H1 (cell line): Measurements from ENCODE around the gene FOXJ2. TPM values are rescaled to one million over a fixed set of nuclear protein-coding genes. Genes with fewer than 3 reads are reported as not detected.
A peak's percentile ranks its signal among the peaks of the same experiment; 100 is the strongest.

ENCODE experiments used
- CTCF ChIA-PET: fragments of 300-600 bp; sonication (Branson Sonifier 250); formaldehyde crosslinking; loops from one replicate; lab custom pipeline; 2021; ENCODE audit not compliant: partially characterized antibody; lab: Charles Lee
- POLR2A ChIA-PET: fragments of 300-600 bp; sonication (Branson Sonifier 250); formaldehyde crosslinking; loops from one replicate; lab custom pipeline; 2021; ENCODE audit warnings: inconsistent platforms; ENCODE audit not compliant: partially characterized antibody; lab: Charles Lee
- DNase-seq, 2 experiments: peaks; one replicate each; pipeline versions ENCODE4 v3.0.0 to v3.0.0-alpha.2; 2010 to 2022; ENCODE audit warnings: low spot score in 2 of 2, low read depth in 1 of 2, mixed read lengths in 1 of 2
- FAIRE-seq: peaks from 2 replicates; lab custom pipeline; 2011; peaks lifted over from hg19 to GRCh38; lab: Jason Lieb, UNC
- H2AFZ ChIP-seq: 2 replicates; pipeline ENCODE4 v1.8.1; 2012; ENCODE audit warnings: low read length, inconsistent platforms
- H2AK5ac ChIP-seq: 2 replicates; pipeline ENCODE4 v1.6.1; 2013; ENCODE audit warnings: low read depth, low read length
- H2BK120ac ChIP-seq: replicated peaks from 2 replicates; pipeline ENCODE3; 2013; ENCODE audit warnings: low read depth, low read length, inconsistent platforms
- H2BK12ac ChIP-seq: 2 replicates; pipeline ENCODE4 v1.6.1; 2013; ENCODE audit warnings: low read depth, low read length
- H2BK15ac ChIP-seq: 2 replicates; pipeline ENCODE4 v1.6.1; 2013; ENCODE audit warnings: low read length
- H2BK20ac ChIP-seq: 2 replicates; pipeline ENCODE4 v1.6.1; 2013; ENCODE audit warnings: low read length
- H2BK5ac ChIP-seq: 2 replicates; pipeline ENCODE4 v1.6.1; 2013; ENCODE audit warnings: low read depth, low read length
- H3K14ac ChIP-seq: 2 replicates; pipeline ENCODE4 v1.6.1; 2013; ENCODE audit warnings: inconsistent platforms; ENCODE audit not compliant: insufficient read length
- H3K18ac ChIP-seq: 2 replicates; pipeline ENCODE4 v1.6.1; 2013; ENCODE audit warnings: low read length; ENCODE audit errors: extremely low read depth
- H3K23ac ChIP-seq: 2 replicates; pipeline ENCODE4 v1.6.1; 2013; ENCODE audit warnings: inconsistent platforms; ENCODE audit not compliant: insufficient read length
- H3K23me2 ChIP-seq: 2 replicates; pipeline ENCODE4 v1.6.1; 2013; ENCODE audit warnings: low read depth, low read length
- H3K27ac ChIP-seq: 2 replicates; pipeline ENCODE4 v1.6.1; 2011; ENCODE audit warnings: low read depth, low read length, inconsistent platforms
- H3K27me3 ChIP-seq, 4 experiments: replicated peaks in 1 of 4; 1 replicate in 1 of 4; 2 replicates in 3 of 4; pipeline versions ENCODE4 v1.6.1 to v1.8.1; 2011 to 2013; ENCODE audit warnings: low read length in 3 of 4, mild to moderate bottlenecking in 3 of 4, inconsistent platforms in 2 of 4, mixed read lengths in 2 of 4, moderate library complexity in 1 of 4; ENCODE audit not compliant: control insufficient read depth in 3 of 4, insufficient read depth in 3 of 4; ENCODE audit errors: extremely low read depth in 1 of 4
- H3K36me3 ChIP-seq, 4 experiments: 2 replicates each; pipeline versions ENCODE4 v1.6.1 to v1.8.1; 2011 to 2013; ENCODE audit warnings: mild to moderate bottlenecking in 4 of 4, low read length in 3 of 4, moderate library complexity in 2 of 4, control low read depth in 1 of 4, inconsistent platforms in 1 of 4; ENCODE audit not compliant: insufficient read depth in 4 of 4, control insufficient read depth in 2 of 4
- H3K4ac ChIP-seq: replicated peaks from 2 replicates; pipeline ENCODE3; 2013; ENCODE audit warnings: low read length, low read depth, mixed read lengths, inconsistent platforms; ENCODE audit not compliant: insufficient read length
- H3K4me1 ChIP-seq, 4 experiments: replicated peaks in 1 of 4; 1 replicate in 1 of 4; 2 replicates in 3 of 4; pipeline versions ENCODE4 v1.6.1 to v1.8.1; 2011 to 2013; ENCODE audit warnings: low read length in 3 of 4, inconsistent platforms in 2 of 4, mixed read lengths in 1 of 4; ENCODE audit not compliant: insufficient read depth in 4 of 4, control insufficient read depth in 3 of 4
- H3K4me2 ChIP-seq, 2 experiments: 2 replicates each; pipeline versions ENCODE4 v1.6.1 to v1.8.1; 2011 to 2013; ENCODE audit warnings: low read depth in 2 of 2, low read length in 2 of 2, control low read depth in 1 of 2, inconsistent platforms in 1 of 2, mild to moderate bottlenecking in 1 of 2; ENCODE audit not compliant: insufficient read depth in 1 of 2
- H3K4me3 ChIP-seq, 4 experiments: fragments of 200-600, 300-600 bp in 1 of 4; sonication (generic), shearing (Covaris generic), sonication (Bioruptor Twin) in 1 of 4; 2 replicates each; pipeline versions ENCODE4 v1.5.1 to v1.8.1; 2011 to 2016; ENCODE audit warnings: low read length in 4 of 4, low read depth in 3 of 4, control low read depth in 2 of 4, inconsistent platforms in 2 of 4, mild to moderate bottlenecking in 2 of 4, mixed read lengths in 1 of 4, moderate library complexity in 1 of 4; ENCODE audit not compliant: insufficient read depth in 2 of 4; ENCODE audit errors: extremely low read depth in 1 of 4
- H3K56ac ChIP-seq: replicated peaks from 2 replicates; pipeline ENCODE3; 2013; ENCODE audit warnings: low read depth, mild to moderate bottlenecking, mixed read lengths, low read length, inconsistent platforms; ENCODE audit not compliant: insufficient read length
- H3K79me1 ChIP-seq: 2 replicates; pipeline ENCODE4 v1.6.1; 2013; ENCODE audit warnings: low read depth, low read length, control low read depth
- H3K79me2 ChIP-seq, 2 experiments: 2 replicates each; pipeline versions ENCODE4 v1.6.1 to v1.8.1; 2012 to 2013; ENCODE audit warnings: low read length in 2 of 2, mild to moderate bottlenecking in 2 of 2, inconsistent platforms in 1 of 2; ENCODE audit not compliant: insufficient read depth in 2 of 2, control insufficient read depth in 1 of 2
- H3K9ac ChIP-seq, 4 experiments: replicated peaks in 1 of 4; 1 replicate in 1 of 4; 2 replicates in 3 of 4; pipeline versions ENCODE4 v1.6.1 to v1.8.1; 2011 to 2013; ENCODE audit warnings: low read depth in 3 of 4, low read length in 3 of 4, control low read depth in 2 of 4, mild to moderate bottlenecking in 2 of 4, moderate library complexity in 2 of 4, inconsistent platforms in 1 of 4; ENCODE audit errors: extremely low read depth in 1 of 4
- H3K9me3 ChIP-seq, 2 experiments: 2 replicates each; pipeline versions ENCODE4 v1.6.1 to v1.8.1; 2012 to 2013; ENCODE audit warnings: mild to moderate bottlenecking in 2 of 2, moderate library complexity in 2 of 2, control low read depth in 1 of 2, inconsistent platforms in 1 of 2, low read depth in 1 of 2, low read length in 1 of 2, mixed read lengths in 1 of 2; ENCODE audit not compliant: insufficient read depth in 2 of 2
- H4K20me1 ChIP-seq, 2 experiments: replicated peaks in 1 of 2; 2 replicates each; pipeline versions ENCODE3 to v1.8.1; 2011 to 2013; ENCODE audit warnings: inconsistent platforms in 2 of 2, low read length in 2 of 2, mild to moderate bottlenecking in 1 of 2; ENCODE audit not compliant: insufficient read depth in 2 of 2, control insufficient read depth in 1 of 2
- H4K5ac ChIP-seq: 2 replicates; pipeline ENCODE4 v1.6.1; 2013; ENCODE audit warnings: low read length, low read depth, mixed read lengths, inconsistent platforms; ENCODE audit not compliant: insufficient read length
- H4K8ac ChIP-seq: 2 replicates; pipeline ENCODE4 v1.8.0; 2013; ENCODE audit warnings: mild to moderate bottlenecking, moderate library complexity, low read length, inconsistent platforms; ENCODE audit not compliant: insufficient read depth; ENCODE audit errors: extremely low read depth
- H4K91ac ChIP-seq: replicated peaks from 2 replicates; pipeline ENCODE3; 2013; ENCODE audit warnings: low read length, mixed read lengths, inconsistent platforms; ENCODE audit not compliant: insufficient read length
- ASH2L ChIP-seq: fragments of 200-600, 300-600 bp; sonication (generic); IDR thresholded peaks from one replicate; pipeline ENCODE4 v1.7.1; 2017; ENCODE audit warnings: low read length
- BACH1 ChIP-seq: IDR thresholded peaks from 2 replicates; pipeline ENCODE4 v1.6.1; 2012; ENCODE audit warnings: low read length, improper control_type of control experiment
- CBX8 ChIP-seq: fragments of 300-800, 300-1000 bp; sonication (generic); IDR thresholded peaks from 2 replicates; pipeline ENCODE4 v1.7.1; 2016; ENCODE audit warnings: low read depth, low read length, borderline replicate concordance
- CEBPB ChIP-seq: IDR thresholded peaks from 2 replicates; pipeline ENCODE4 v1.6.1; 2012; ENCODE audit warnings: low read depth, low read length
- CHD1 ChIP-seq: IDR thresholded peaks from 2 replicates; pipeline ENCODE4 v1.6.1; 2012; ENCODE audit warnings: low read depth, low read length, improper control_type of control experiment
- CHD2 ChIP-seq: IDR thresholded peaks from 2 replicates; pipeline ENCODE4 v1.6.1; 2012; ENCODE audit warnings: low read length, improper control_type of control experiment
- MAFK ChIP-seq: IDR thresholded peaks from 2 replicates; pipeline ENCODE4 v1.6.1; 2012; ENCODE audit warnings: low read depth, mild to moderate bottlenecking, improper control_type of control experiment, low read length
- PHF8 ChIP-seq: fragments of 200-600 bp; sonication (generic); conservative IDR thresholded peaks from 2 replicates; pipeline ENCODE4 v1.7.1; 2012; ENCODE audit warnings: low read depth, mild to moderate bottlenecking, inconsistent platforms, low read length, moderate library complexity
- SIN3A ChIP-seq, 2 experiments: IDR thresholded peaks in 1 of 2; conservative IDR thresholded peaks in 1 of 2; 2 replicates each; pipeline ENCODE4 v1.6.1; 2011 to 2012; ENCODE audit warnings: low read length in 2 of 2, improper control_type of control experiment in 1 of 2, low read depth in 1 of 2, mild to moderate bottlenecking in 1 of 2
- TAF1 ChIP-seq: IDR thresholded peaks from 2 replicates; pipeline ENCODE4 v1.6.1; 2011; ENCODE audit warnings: mild to moderate bottlenecking, low read depth, low read length
- ZNF274 ChIP-seq: IDR thresholded peaks from 2 replicates; pipeline ENCODE4 v1.7.0; 2012; ENCODE audit warnings: low read length, borderline replicate concordance; ENCODE audit errors: extremely low read depth
- WGBS, 2 experiments: shearing (Covaris generic) in 1 of 2; methylation state at CpG; one replicate each; pipeline versions ENCODE4 v1.1.6 to v1.1.7; 2013 to 2015; ENCODE audit warnings: low lambda C conversion rate in 2 of 2, mixed read lengths in 2 of 2, inconsistent platforms in 1 of 2, low coverage in 1 of 2, missing lambda C conversion rate in 1 of 2; ENCODE audit not compliant: insufficient replicate concordance in 2 of 2, insufficient coverage in 1 of 2, insufficient read length in 1 of 2; ENCODE audit errors: extremely low coverage in 1 of 2, missing lambda C conversion rate in 1 of 2; 5-methylcytosine and 5-hydroxymethylcytosine counted together
- polyA plus RNA-seq, 7 experiments: library from polyadenylated mRNA; depleted of rRNA in 3 of 7; stranded (reverse) in 5 of 7; unstranded in 2 of 7; fragments of >200 nt in 5 of 7; fragments of 200-250 nt in 2 of 7; gene quantifications; 1 replicate in 5 of 7; 2 replicates in 1 of 7; 4 replicates in 1 of 7; pipeline versions ENCODE4 v1.2.1 to v1.2.3, GENCODE V29; 2011 to 2013; ENCODE audit warnings: missing spikeins in 2 of 7, mixed read lengths in 2 of 7
- total RNA-seq: library from RNA; stranded (reverse); fragmentation: NEBNext Ultra II Directional; extraction: Animal tissue kit (Norgen Biotek cat#: 25700); gene quantifications from 2 replicates; pipeline ENCODE4 v1.2.1, GENCODE V29; 2021
- TF ChIP-seq, protein P1 (sequence below), 3 experiments: IDR thresholded peaks; 1 replicate in 2 of 3; 2 replicates in 1 of 3; pipeline versions ENCODE4 v1.5.1 to v1.6.1; 2011; ENCODE audit warnings: low read length in 3 of 3, mild to moderate bottlenecking in 3 of 3, inconsistent platforms in 2 of 3, low read depth in 1 of 3, moderate library complexity in 1 of 3; ENCODE audit not compliant: insufficient read depth in 1 of 3; ENCODE audit errors: control extremely low read depth in 1 of 3

Gene FOXJ2
- total and polyA plus RNA-seq, 2 of the 8 experiments (the other 6 are each of a cell fraction or from before 2014, with no cell fraction given) = 4.2 to 9.3 TPM

DNA sequence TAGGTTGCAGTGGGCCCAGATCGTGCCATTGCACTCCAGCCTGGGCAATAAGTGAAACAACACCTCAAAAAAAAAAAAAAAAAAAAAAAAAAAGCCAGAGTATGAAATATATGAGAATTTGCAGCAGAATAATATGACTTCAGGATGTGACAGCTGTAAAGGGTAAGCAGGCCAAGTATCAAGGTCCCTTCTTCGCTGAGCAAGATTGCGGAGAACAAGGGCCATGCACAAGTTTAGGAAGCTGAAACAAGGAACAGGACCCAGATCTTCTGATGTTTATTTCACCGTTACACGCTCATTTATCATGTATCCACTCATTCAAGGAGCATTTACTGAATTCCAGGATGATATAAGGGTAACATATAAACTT, 659 bp upstream of the FOXJ2 start:
- Histone ChIP-seq H3K36me3 (no peaks in the 10 kb centered on the region), H3K4me1 (peaks cover 8 to 23% (median 16%) of the 10 kb centered on the region in 4 experiments; a peak in 6 of 7 replicates), H2AFZ (peak overlapping the region; percentile 61; the same call in 1 of the 2 replicates), H2BK5ac (no peak overlapping the region), H3K79me2 (peaks cover 0 to 19% of the 10 kb centered on the region in 2 experiments; a peak in 1 of 4 replicates), H2BK20ac (no peak overlapping the region), H2BK120ac (no peak overlapping the region), H2BK12ac (no peak overlapping the region), H4K8ac (no peak overlapping the region), H3K23ac (no peak overlapping the region), H3K4ac (no peak overlapping the region), H3K18ac (no peak overlapping the region), H3K79me1 (peaks cover 5% of the 10 kb centered on the region; the same call in 1 of the 2 replicates), H3K4me2 (peak overlapping the region; percentile 82 to 83), H2AK5ac (no peak overlapping the region), H3K27ac (no peak overlapping the region), H3K9ac (peak overlapping the region in 1 of 4 experiments; percentile 52; a peak in 1 of 7 replicates), H4K20me1 (peaks cover 0 to 2% of the 10 kb centered on the region in 2 experiments), H3K9me3 (no peaks in the 10 kb centered on the region), H3K56ac (no peak overlapping the region), H3K4me3 (peak overlapping the region; percentile 80 to 91 (median 88); a peak in 7 of 8 replicates), H3K27me3 (no peaks in the 10 kb centered on the region), H4K5ac (no peak overlapping the region), H3K23me2 (peaks cover 19% of the 10 kb centered on the region), H3K14ac (no peak overlapping the region), H2BK15ac (no peak overlapping the region), H4K91ac (no peak overlapping the region)
- no peak for FAIRE-seq
- no peak for DNase-seq
- WGBS, 2 experiments = 72% methylated on average over 4 of the region's 5 CpGs; no CpG with 5 or more reads in 1 of the 2 experiments
- ChIA-PET CTCF (interaction anchor here (0.7 to 1.1 kb wide), 2 partner anchors 14 to 25 kb away, joined by 3 read pairs; no protein-coding TSS in a partner anchor), POLR2A (interaction anchor here (1.1 to 1.4 kb wide), 4 partner anchors 10 to 114 kb away, joined by 3 to 5 read pairs (median 4); partner anchors contain the start of gene C3AR1)
- TF ChIP-seq BACH1 = no peak
- no peak for TF ChIP-seq CEBPB
- TF ChIP-seq, protein P1, sequence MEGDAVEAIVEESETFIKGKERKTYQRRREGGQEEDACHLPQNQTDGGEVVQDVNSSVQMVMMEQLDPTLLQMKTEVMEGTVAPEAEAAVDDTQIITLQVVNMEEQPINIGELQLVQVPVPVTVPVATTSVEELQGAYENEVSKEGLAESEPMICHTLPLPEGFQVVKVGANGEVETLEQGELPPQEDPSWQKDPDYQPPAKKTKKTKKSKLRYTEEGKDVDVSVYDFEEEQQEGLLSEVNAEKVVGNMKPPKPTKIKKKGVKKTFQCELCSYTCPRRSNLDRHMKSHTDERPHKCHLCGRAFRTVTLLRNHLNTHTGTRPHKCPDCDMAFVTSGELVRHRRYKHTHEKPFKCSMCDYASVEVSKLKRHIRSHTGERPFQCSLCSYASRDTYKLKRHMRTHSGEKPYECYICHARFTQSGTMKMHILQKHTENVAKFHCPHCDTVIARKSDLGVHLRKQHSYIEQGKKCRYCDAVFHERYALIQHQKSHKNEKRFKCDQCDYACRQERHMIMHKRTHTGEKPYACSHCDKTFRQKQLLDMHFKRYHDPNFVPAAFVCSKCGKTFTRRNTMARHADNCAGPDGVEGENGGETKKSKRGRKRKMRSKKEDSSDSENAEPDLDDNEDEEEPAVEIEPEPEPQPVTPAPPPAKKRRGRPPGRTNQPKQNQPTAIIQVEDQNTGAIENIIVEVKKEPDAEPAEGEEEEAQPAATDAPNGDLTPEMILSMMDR (IDR thresholded peaks at IDR 0.05; ENCODE audit: control extremely low read depth in 1 of 3, insufficient read depth in 1 of 3, low read depth in 1 of 3, low read length in 3 of 3) = no peak
- no peak for TF ChIP-seq PHF8
- no peak for TF ChIP-seq CHD2
- TF ChIP-seq SIN3A (conservative IDR thresholded peaks at IDR 0.05 in 1 of 2, IDR thresholded peaks at IDR 0.05 in 1 of 2; ENCODE audit: low read depth in 1 of 2, low read length in 2 of 2) = no peak
- TF ChIP-seq ASH2L = no peak
- TF ChIP-seq CBX8 = no peak
- no peak for TF ChIP-seq CHD1
- TF ChIP-seq TAF1 = no peak
- TF ChIP-seq ZNF274 = no peak
- no peak for TF ChIP-seq MAFK
